ENCODE results near the gene SPEF2. TPM values are rescaled to one million over a fixed set of nuclear protein-coding genes. Genes with fewer than 3 reads are reported as not detected.
"Not testable (repeated sequence)": the region's sequence is repeated elsewhere in the genome, so short reads cannot be mapped to it uniquely, and the experiment has no call there.

Gene SPEF2
- total RNA-seq, 1 experiment from 2014 or later: 0.15 TPM

- POLR2A ChIA-PET: no interaction called here
- Mint-ChIP-seq H3K27me3 (ENCODE audit: low read depth) (no peaks in the 10 kb centered on the region), H3K27ac (no peak overlapping the region), H3K36me3 (no peaks in the 10 kb centered on the region), H3K4me3 (no peak overlapping the region), H3K9me3 (no peaks in the 10 kb centered on the region), H3K4me1 (peaks cover 8% of the 10 kb centered on the region)
- TF ChIP-seq FOXP1 (CRISPR knock-in tag; IDR thresholded peaks at IDR 0.05; ENCODE audit: borderline replicate concordance): no peak
- TF ChIP-seq E2F4 (CRISPR knock-in tag; IDR thresholded peaks at IDR 0.05; ENCODE audit: borderline replicate concordance, low read depth): no peak
- TF ChIP-seq CDX4 (CRISPR knock-in tag; IDR thresholded peaks at IDR 0.05; ENCODE audit: borderline replicate concordance): no peak
- no peak for TF ChIP-seq ARID4B (CRISPR knock-in tag; IDR thresholded peaks at IDR 0.05; ENCODE audit: borderline replicate concordance)
- no peak for TF ChIP-seq ZBTB21 (CRISPR knock-in tag; IDR thresholded peaks at IDR 0.05; ENCODE audit: borderline replicate concordance)
- no peak for TF ChIP-seq ZNF416 (CRISPR knock-in tag; IDR thresholded peaks at IDR 0.05)
- no peak for TF ChIP-seq MAX (CRISPR knock-in tag; IDR thresholded peaks at IDR 0.05)
- no peak for TF ChIP-seq MLX (CRISPR knock-in tag; IDR thresholded peaks at IDR 0.05)
- TF ChIP-seq ZNF423 (CRISPR knock-in tag; IDR thresholded peaks at IDR 0.05): no peak
- TF ChIP-seq OVOL2 (CRISPR knock-in tag; IDR thresholded peaks at IDR 0.05; ENCODE audit: borderline replicate concordance): no peak
- TF ChIP-seq HMGA2 (CRISPR knock-in tag; IDR thresholded peaks at IDR 0.05): no peak
- no peak for TF ChIP-seq MXD4 (CRISPR knock-in tag; IDR thresholded peaks at IDR 0.05; ENCODE audit: borderline replicate concordance)
- no peak for TF ChIP-seq RELA (CRISPR knock-in tag; IDR thresholded peaks at IDR 0.05; ENCODE audit: borderline replicate concordance)
- ATAC-seq (no peak), DNase-seq (ENCODE audit: low spot score) (no peak)
- CTCF ChIA-PET: no interaction called here
Measured at GRCh38 chr5:35671541-35672295, 54.1 kb downstream of the SPEF2 start.

- H3K36me3 Mint-ChIP-seq; H3K27me3 Mint-ChIP-seq (ENCODE audit: low read depth); H3K4me3 Mint-ChIP-seq; H3K4me1 Mint-ChIP-seq; ATAC-seq; H3K9me3 Mint-ChIP-seq; H3K27ac Mint-ChIP-seq; POLR2A ChIA-PET; DNase-seq (ENCODE audit: low spot score): not testable (repeated sequence)
- CTCF ChIA-PET: interaction anchor here (1.7 kb wide), 1 partner anchor 254 kb away, joined by 4 read pairs; no protein-coding TSS in a partner anchor
Measured at GRCh38 chr5:35672296-35672655, 54.6 kb downstream of the SPEF2 start.

GRCh38 chr5:35672995-35673394 is 55.3 kb downstream of the SPEF2 start:
- H3K4me3 Mint-ChIP-seq: no peak overlapping the region
- no peak for DNase-seq (ENCODE audit: low spot score)
- H3K9me3 Mint-ChIP-seq: no peaks in the 10 kb centered on the region
- no peaks in the 10 kb centered on the region for H3K36me3 Mint-ChIP-seq
- H3K27me3 Mint-ChIP-seq (ENCODE audit: low read depth): no peaks in the 10 kb centered on the region
- CTCF ChIA-PET: interaction anchor here (1.7 to 2.1 kb wide), 2 partner anchors 22 to 254 kb away, joined by 4 to 12 read pairs; no protein-coding TSS in a partner anchor
- POLR2A ChIA-PET: no interaction called here
- ATAC-seq: peak; percentile 65
- H3K27ac Mint-ChIP-seq: no peak overlapping the region
- TF ChIP-seq NFATC4 (CRISPR knock-in tag; IDR thresholded peaks at IDR 0.05) (no peak), ZNF423 (CRISPR knock-in tag; IDR thresholded peaks at IDR 0.05) (no peak)
- peaks cover 11% of the 10 kb centered on the region for H3K4me1 Mint-ChIP-seq
